AG10803 (cell line): ENCODE results near the gene GNB1L.

ENCODE experiments used
- DNase-seq: peaks from one replicate; pipeline ENCODE4 v3.0.0; 2010; ENCODE audit warnings: low read depth
- H3K4me3 ChIP-seq: 2 replicates; pipeline ENCODE4 v1.5.1; 2011; ENCODE audit warnings: mild to moderate bottlenecking, low read length, control low read depth
- CTCF ChIP-seq: conservative IDR thresholded peaks from 2 replicates; pipeline ENCODE4 v1.5.1; 2011; ENCODE audit warnings: mild to moderate bottlenecking, low read length, control low read depth, inconsistent platforms

The GNB1L gene

GRCh38 chr22:19854778-19855503, at the start of gene GNB1L, which contains the start of gene RTL10:
Gene GNB1L (minus strand): TSS chr22:19854874. CDS start chr22:19821355, 33,519 bp downstream.
Gene RTL10 (minus strand): TSS chr22:19854874. CDS start chr22:19852261, 2,613 bp downstream.
- DNase-seq, result peak; percentile 96
- no peak for TF ChIP-seq CTCF
- H3K4me3 ChIP-seq, result peak within 1 kb of the TSS; percentile 92

DNA sequence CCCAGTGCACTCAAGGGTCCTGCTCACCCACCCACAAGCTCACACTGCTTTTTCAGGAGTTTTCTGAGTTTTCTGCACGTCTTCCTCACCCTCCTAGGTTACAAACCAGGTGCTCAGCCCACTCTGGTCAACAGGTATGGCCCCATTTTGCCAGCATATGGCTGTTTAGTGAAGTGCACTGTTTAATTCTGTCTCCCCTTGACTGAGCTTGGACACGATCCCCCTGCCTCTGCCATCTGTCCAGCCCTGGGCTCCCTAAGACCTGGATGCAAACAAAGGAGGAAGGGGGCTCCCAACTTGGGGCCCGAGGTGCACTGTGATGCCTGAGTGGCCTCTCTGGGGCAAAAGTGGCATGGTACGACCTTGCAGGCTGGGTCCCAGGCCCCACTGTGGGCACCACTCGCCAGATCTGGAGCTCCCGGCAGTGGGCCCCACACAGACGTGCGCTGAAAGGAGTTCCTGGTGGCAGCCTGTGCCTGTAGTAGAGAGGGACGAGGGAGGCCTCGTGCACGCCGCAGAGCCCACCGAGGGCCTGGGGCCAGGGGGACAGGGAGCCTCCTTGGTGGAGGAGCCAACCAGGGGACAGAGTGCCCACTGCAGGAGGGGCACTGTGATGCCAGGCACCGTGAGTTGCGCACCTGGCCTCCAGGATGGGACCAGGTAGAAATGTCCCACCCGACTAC, 49.6 kb upstream of the GNB1L start:
- TF ChIP-seq CTCF, result no peak
- no peak for DNase-seq
- H3K4me3 ChIP-seq, result no peak overlapping the region

DNA sequence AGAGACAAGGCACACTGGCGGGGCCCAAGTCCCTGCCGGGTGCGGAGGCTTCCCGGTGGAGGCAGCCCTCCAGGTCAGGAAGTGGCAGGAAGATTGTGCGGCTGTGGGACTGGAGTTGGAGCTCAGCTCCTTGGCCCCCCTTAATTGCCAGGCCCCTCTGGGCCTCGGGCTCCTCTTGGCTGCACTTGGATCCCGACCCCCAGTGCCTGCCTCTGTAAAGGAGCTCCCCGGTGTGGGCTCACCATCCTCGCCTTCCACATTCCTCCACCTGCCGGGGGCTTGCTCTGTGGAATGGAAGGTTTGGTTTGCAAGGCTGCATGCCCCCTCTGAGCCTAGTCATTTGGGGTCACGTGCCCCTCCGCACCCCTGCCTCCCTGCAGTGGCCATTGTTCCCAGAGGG, 48.8 kb upstream of the GNB1L start:
- no peak for TF ChIP-seq CTCF
- no peak for DNase-seq
- no peak overlapping the region for H3K4me3 ChIP-seq

DNA sequence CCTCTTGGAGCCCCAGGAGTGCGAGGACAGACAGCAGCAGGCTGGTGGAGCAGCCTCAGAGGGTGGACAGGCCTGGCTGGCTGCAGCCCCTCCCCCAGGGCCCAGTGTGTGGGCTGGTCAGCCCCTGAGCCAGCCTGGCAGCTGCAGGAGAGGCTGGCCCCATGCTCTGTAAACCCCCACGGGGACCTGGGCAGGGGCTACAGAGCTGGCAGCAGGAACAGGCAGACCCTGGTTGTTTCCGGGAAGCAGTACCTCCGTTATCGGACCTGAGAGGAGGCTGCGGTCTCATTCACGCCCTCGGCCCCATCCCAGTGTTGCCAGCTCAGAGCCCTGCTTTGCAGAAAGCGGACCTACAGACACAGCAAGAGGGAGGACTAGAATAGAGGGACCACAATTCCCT, 48.4 kb upstream of the GNB1L start:
- no peak for TF ChIP-seq CTCF
- no peak for DNase-seq
- no peak overlapping the region for H3K4me3 ChIP-seq

DNA sequence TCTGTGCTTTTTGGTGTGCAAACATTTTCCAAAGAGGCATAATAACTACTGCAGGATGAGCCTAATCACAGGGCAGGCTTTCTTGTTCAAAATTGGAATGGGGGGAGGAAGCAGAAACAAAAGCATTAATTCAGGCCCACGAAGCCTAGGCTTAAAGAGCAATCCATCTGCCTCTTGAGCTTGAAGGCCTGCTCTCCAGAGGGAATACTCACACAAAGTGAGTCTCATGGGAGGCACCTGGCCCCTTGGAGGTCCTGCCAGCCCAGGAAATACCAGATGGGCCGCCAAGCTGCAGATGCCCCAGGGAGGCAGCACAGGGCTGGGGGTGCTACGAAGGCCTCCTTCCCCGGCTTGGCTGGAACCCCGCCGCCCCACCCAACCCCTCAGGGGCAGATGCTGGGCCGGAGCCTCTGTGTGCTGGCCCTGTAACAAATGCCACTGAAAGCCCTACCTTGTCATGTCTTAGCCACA, 47.6 kb upstream of the GNB1L start:
- H3K4me3 ChIP-seq, result no peak overlapping the region
- DNase-seq, result no peak
- no peak for TF ChIP-seq CTCF

- no peak for DNase-seq
- TF ChIP-seq CTCF, result no peak
- H3K4me3 ChIP-seq, result no peak overlapping the region
Observed at GRCh38 chr22:19901577-19902244, 47.0 kb upstream of the GNB1L start.
